GM19240 (cell line): ENCODE results near the gene PLA2G4C.

Experiments
- DNase-seq: peaks from one replicate; pipeline ENCODE4 v3.0.0; 2011; ENCODE audit warnings: low spot score; ENCODE audit not compliant: insufficient read length

The PLA2G4C gene

GRCh38 chr19:47998800-47999199 lies 111.8 kb downstream of the PLA2G4C start:
- DNase-seq = no peak
